SK-N-SH (cell line): Measurements from ENCODE around the gene DTNBP1.

Source experiments
- CTCF ChIP-seq: fragments of 200-600 bp; sonication (generic); IDR thresholded peaks from 2 replicates; pipeline ENCODE4 v1.6.1; 2017; ENCODE audit warnings: antibody characterized with exemption, mild to moderate bottlenecking, moderate library complexity
- EP300 ChIP-seq, 2 experiments: IDR thresholded peaks; 2 replicates each; pipeline versions ENCODE4 v1.4.0 to v1.6.1; 2012; ENCODE audit warnings: borderline replicate concordance in 1 of 2, low read depth in 1 of 2, low read length in 1 of 2
- EZH2phosphoT487 ChIP-seq: fragments of 200-600 bp; sonication (generic); IDR thresholded peaks from 2 replicates; pipeline ENCODE4 v1.6.1; 2017; ENCODE audit warnings: low read depth, mixed run types, mild to moderate bottlenecking, antibody characterized with exemption, moderate library complexity, borderline replicate concordance
- FOXJ3 ChIP-seq: sonication (generic); formaldehyde crosslinking; IDR thresholded peaks from 2 replicates; pipeline ENCODE4 v1.5.1; 2020; ENCODE audit warnings: mild to moderate bottlenecking, missing genetic modification reagents
- GABPA ChIP-seq: IDR thresholded peaks from 2 replicates; pipeline ENCODE4 v1.4.0; 2012; ENCODE audit warnings: low read depth, mild to moderate bottlenecking
- JUND ChIP-seq: IDR thresholded peaks from 2 replicates; pipeline ENCODE4 v1.4.0; 2012
- MEF2A ChIP-seq: IDR thresholded peaks from 2 replicates; pipeline ENCODE4 v1.4.0; 2012; ENCODE audit warnings: low read depth, borderline replicate concordance
- POLR2AphosphoS5 ChIP-seq: IDR thresholded peaks from 2 replicates; pipeline ENCODE4 v1.6.1; 2012; ENCODE audit warnings: low read depth, low read length
- SIN3A ChIP-seq: IDR thresholded peaks from 2 replicates; pipeline ENCODE4 v1.6.1; 2012; ENCODE audit warnings: low read depth, mild to moderate bottlenecking, low read length, moderate library complexity, borderline replicate concordance
- TCF12 ChIP-seq: IDR thresholded peaks from 2 replicates; pipeline ENCODE4 v1.4.0; 2012
- TEAD4 ChIP-seq: IDR thresholded peaks from 2 replicates; pipeline ENCODE4 v1.4.0; 2012; ENCODE audit warnings: mild to moderate bottlenecking, borderline replicate concordance; ENCODE audit not compliant: insufficient read depth
- USF2 ChIP-seq: fragments of 150-350 bp; IDR thresholded peaks from 2 replicates; pipeline ENCODE4 v1.6.1; 2017; ENCODE audit warnings: antibody characterized with exemption, low read length, low read depth, borderline replicate concordance

- TF ChIP-seq POLR2AphosphoS5 (no peak), CTCF (no peak), EP300 (IDR thresholded peaks at IDR 0.05; ENCODE audit: borderline replicate concordance in 1 of 2, low read depth in 1 of 2, low read length in 1 of 2) (no peak), EZH2phosphoT487 (no peak), USF2 (no peak), GABPA (no peak), FOXJ3 (CRISPR knock-in tag) (no peak), JUND (no peak), TEAD4 (no peak), SIN3A (no peak), TCF12 (no peak), MEF2A (no peak)
Observed at GRCh38 chr6:15572296-15573016, 90.4 kb downstream of the DTNBP1 start.
